Tibial nerve (tissue), 4 donors: ENCODE results near the gene CPN1. TPM values are rescaled to one million over a fixed set of nuclear protein-coding genes. Genes with fewer than 3 reads are reported as not detected.

Experiments
- DNase-seq, 2 donors: peaks; one replicate each; pipeline ENCODE4 v3.0.0-alpha.2; 2019; ENCODE audit warnings: low spot score in 2 of 2
- H3K27ac ChIP-seq, 4 donors: fragments of 200-600 bp; sonication (generic) in 3 of 4; one replicate each; pipeline ENCODE4 v1.5.1; 2017 to 2019; ENCODE audit warnings: mild to moderate bottlenecking in 1 of 4
- H3K27me3 ChIP-seq, 2 donors: fragments of 200-600 bp; sonication (generic) in 1 of 2; one replicate each; pipeline versions ENCODE4 v1.5.1 to v1.6.0; 2017 to 2019
- H3K36me3 ChIP-seq, 3 donors: fragments of 200-600 bp; sonication (generic); one replicate each; pipeline ENCODE4 v1.5.1; 2018 to 2019
- H3K4me1 ChIP-seq, 4 donors: fragments of 200-600 bp; sonication (generic) in 3 of 4; one replicate each; pipeline ENCODE4 v1.5.1; 2017 to 2019
- H3K4me3 ChIP-seq, 4 donors: fragments of 200-600 bp; sonication (generic) in 3 of 4; one replicate each; pipeline ENCODE4 v1.5.1; 2017 to 2019; ENCODE audit warnings: mild to moderate bottlenecking in 1 of 4, moderate library complexity in 1 of 4
- H3K9me3 ChIP-seq, 4 donors: fragments of 200-600 bp; sonication (generic) in 3 of 4; one replicate each; pipeline ENCODE4 v1.5.1; 2017 to 2019
- EP300 ChIP-seq, 2 donors: sonication (generic); formaldehyde crosslinking; IDR thresholded peaks; one replicate each; pipeline ENCODE4 v1.6.1; 2017; ENCODE audit warnings: antibody characterized with exemption in 2 of 2, mild to moderate bottlenecking in 1 of 2
- POLR2A ChIP-seq, 2 donors: fragments of 450-650 bp; IDR thresholded peaks; one replicate each; pipeline ENCODE4 v1.6.1; 2017; ENCODE audit warnings: antibody characterized with exemption in 2 of 2, mild to moderate bottlenecking in 2 of 2, moderate library complexity in 2 of 2
- WGBS, 2 donors: methylation state at CpG; one replicate each; pipeline ENCODE4 v1.1.5; 2018; 5-methylcytosine and 5-hydroxymethylcytosine counted together
- total RNA-seq, 4 donors: library from RNA; depleted of rRNA; stranded (reverse); fragments of >200 nt; gene quantifications; one replicate each; pipeline ENCODE4 v1.1.0, GENCODE V29; 2016
- TF ChIP-seq, protein P1 (sequence below), 5 experiments: fragments of 200-600 bp in 3 of 5; fragments of 450-650 bp in 2 of 5; sonication (generic) in 3 of 5; IDR thresholded peaks; one replicate each; pipeline ENCODE4 v1.5.1; 2016 to 2019; ENCODE audit warnings: antibody characterized with exemption in 5 of 5, mild to moderate bottlenecking in 3 of 5, moderate library complexity in 2 of 5

The CPN1 gene
- total RNA-seq, 4 donors from 2014 or later, result not detected

DNA sequence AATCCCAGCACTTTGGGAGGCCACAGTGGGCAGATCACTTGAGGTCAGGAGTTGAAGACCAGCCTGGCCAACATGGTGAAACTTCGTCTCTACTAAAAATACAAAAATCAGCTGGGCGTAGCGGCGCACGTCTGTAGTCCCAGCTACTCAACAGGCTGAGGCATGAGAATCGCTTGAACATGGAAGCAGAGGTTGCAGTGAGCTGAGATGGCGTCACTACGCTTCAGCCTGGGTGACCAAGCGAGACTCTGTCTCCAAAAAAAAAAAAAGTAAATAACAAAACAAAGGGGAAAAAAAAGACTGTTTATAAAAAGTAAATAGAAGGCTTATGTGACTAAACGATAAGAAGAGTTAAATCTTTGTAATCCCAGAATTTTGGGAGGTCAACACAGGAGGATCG lies 56.9 kb downstream of the CPN1 start:
- 86 to 89% methylated on average over 11 of the region's 11 CpGs for WGBS, 2 donors
- Histone ChIP-seq H3K9me3 (peaks cover 0 to 26% (median 2%) of the 10 kb centered on the region in 4 donors), H3K36me3 (no peaks in the 10 kb centered on the region), H3K4me1 (no peaks in the 10 kb centered on the region), H3K4me3 (no peak overlapping the region), H3K27ac (no peak overlapping the region), H3K27me3 (no peaks in the 10 kb centered on the region)
- TF ChIP-seq POLR2A (IDR thresholded peaks at IDR 0.05), result no peak
- TF ChIP-seq, protein P1, sequence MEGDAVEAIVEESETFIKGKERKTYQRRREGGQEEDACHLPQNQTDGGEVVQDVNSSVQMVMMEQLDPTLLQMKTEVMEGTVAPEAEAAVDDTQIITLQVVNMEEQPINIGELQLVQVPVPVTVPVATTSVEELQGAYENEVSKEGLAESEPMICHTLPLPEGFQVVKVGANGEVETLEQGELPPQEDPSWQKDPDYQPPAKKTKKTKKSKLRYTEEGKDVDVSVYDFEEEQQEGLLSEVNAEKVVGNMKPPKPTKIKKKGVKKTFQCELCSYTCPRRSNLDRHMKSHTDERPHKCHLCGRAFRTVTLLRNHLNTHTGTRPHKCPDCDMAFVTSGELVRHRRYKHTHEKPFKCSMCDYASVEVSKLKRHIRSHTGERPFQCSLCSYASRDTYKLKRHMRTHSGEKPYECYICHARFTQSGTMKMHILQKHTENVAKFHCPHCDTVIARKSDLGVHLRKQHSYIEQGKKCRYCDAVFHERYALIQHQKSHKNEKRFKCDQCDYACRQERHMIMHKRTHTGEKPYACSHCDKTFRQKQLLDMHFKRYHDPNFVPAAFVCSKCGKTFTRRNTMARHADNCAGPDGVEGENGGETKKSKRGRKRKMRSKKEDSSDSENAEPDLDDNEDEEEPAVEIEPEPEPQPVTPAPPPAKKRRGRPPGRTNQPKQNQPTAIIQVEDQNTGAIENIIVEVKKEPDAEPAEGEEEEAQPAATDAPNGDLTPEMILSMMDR (IDR thresholded peaks at IDR 0.05), result no peak
- no peak for TF ChIP-seq EP300 (IDR thresholded peaks at IDR 0.05)
- DNase-seq, result no peak

DNA sequence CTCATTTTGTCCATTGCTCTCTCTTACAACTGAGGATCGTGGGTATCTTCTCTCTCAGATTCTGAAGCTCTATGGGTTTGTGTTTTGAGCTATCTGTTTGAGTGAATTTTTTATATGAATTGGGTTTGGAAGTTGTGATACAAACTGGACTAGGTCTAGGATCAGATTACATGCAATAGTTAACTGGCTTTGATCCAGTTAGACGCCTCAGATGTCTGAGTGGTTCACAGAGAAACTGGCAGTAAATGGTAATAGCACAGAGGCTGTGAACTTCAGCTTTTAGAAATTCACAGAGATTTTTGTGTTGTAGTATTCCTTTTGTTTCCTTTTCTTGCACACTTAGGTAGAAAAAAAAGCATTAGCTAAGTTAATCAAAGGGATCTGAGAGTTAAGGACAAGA lies 59.3 kb downstream of the CPN1 start:
- no peak overlapping the region for H3K27ac ChIP-seq
- H3K4me1 ChIP-seq, result no peaks in the 10 kb centered on the region
- 49 to 60% methylated on average over 2 of the region's 2 CpGs for WGBS, 2 donors
- TF ChIP-seq POLR2A (IDR thresholded peaks at IDR 0.05), result no peak
- TF ChIP-seq EP300 (IDR thresholded peaks at IDR 0.05), result no peak
- TF ChIP-seq, protein P1 (IDR thresholded peaks at IDR 0.05), result no peak
- no peaks in the 10 kb centered on the region for H3K27me3 ChIP-seq
- DNase-seq, result no peak
- H3K9me3 ChIP-seq, result peaks cover 0 to 15% (median 1%) of the 10 kb centered on the region in 4 donors
- H3K4me3 ChIP-seq, result no peak overlapping the region
- no peaks in the 10 kb centered on the region for H3K36me3 ChIP-seq

DNA sequence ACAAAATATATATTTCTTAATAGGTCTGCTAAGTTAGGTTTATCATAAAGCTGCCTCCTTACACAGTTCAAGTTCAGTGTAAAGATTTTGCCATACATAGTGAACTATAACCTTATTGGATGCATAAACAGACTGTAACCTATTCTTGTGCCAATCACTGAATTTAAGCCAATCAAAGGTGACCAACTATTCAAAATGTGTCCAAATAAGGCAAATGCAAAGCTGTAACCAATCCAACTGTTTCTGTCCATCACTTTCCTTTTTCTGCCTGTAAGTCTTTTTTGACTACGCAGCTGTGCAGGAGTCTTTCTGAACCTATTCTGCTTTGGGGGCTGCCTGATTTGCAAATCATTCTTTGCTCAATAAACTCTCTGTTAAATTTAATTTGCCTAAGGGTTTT lies 60.3 kb downstream of the CPN1 start:
- Histone ChIP-seq H3K36me3 (no peaks in the 10 kb centered on the region), H3K27me3 (no peaks in the 10 kb centered on the region), H3K4me3 (no peak overlapping the region), H3K27ac (no peak overlapping the region), H3K9me3 (peaks cover 0 to 4% (median 0%) of the 10 kb centered on the region in 4 donors), H3K4me1 (no peaks in the 10 kb centered on the region)
- WGBS, 2 donors, result 66 to 79% methylated on average over 1 of the region's 1 CpG
- TF ChIP-seq POLR2A (IDR thresholded peaks at IDR 0.05) (no peak), EP300 (IDR thresholded peaks at IDR 0.05) (no peak)
- TF ChIP-seq, protein P1 (IDR thresholded peaks at IDR 0.05), result no peak
- DNase-seq, result no peak

DNA sequence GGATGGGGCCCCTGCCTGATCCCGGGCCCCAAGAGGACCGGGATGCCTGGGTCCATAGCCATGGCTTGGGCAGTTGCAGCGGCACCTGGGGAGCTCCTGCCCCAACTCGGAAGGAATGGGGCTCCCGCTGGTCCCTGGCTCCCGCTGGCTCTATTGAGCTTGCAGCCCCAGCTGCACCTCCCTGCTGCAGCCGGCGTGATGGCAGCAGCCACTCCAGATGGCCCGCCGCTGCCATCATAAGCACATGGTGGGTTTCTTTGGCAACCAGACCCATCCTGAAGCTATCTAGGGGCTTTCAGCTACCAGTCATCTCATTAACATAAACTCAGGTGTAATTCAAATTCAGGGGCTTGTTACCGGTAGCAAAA lies 60.8 kb downstream of the CPN1 start:
- Histone ChIP-seq H3K4me3 (no peak overlapping the region), H3K4me1 (no peaks in the 10 kb centered on the region), H3K27ac (no peak overlapping the region), H3K36me3 (no peaks in the 10 kb centered on the region), H3K9me3 (no peaks in the 10 kb centered on the region), H3K27me3 (no peaks in the 10 kb centered on the region)
- TF ChIP-seq POLR2A (IDR thresholded peaks at IDR 0.05), result no peak
- TF ChIP-seq, protein P1 (IDR thresholded peaks at IDR 0.05), result no peak
- TF ChIP-seq EP300 (IDR thresholded peaks at IDR 0.05), result no peak
- no peak for DNase-seq
- 70 to 74% methylated on average over 11 of the region's 11 CpGs for WGBS, 2 donors

DNA sequence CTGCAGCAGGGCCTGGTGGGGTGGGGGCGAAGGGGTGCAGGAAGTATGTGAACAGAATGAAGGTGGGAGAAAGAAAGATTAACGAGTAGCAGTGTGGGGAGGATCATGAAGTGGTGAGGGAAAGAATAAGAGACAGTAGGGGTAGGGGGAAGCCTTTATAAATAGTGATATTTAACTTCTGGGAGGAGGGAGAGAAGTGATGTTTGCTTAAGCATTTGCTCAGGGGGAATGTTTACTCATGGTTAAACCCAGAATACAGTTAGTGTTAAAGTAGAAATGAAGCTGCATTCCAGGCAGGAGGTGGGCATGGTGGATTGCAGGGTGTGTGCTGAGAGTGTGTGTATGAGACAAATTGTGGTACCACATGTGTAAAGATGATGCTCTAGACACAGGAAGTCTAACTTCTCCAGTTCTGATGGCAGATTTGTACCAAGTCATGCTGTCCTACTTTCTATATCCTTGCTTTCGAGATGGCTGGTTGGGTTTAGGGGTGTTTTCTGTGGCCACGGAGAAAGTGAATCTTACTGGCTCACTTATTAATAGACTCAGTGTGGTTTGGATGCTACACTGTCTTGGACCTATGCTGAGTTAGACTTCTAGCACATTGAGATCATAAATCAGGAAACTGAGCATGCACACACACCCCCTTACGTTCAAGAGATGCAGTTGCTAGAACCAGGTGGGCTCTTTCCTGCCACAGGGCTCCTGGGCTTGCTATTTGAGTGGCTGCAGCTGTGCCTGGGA lies 61.4 kb downstream of the CPN1 start:
- H3K4me3 ChIP-seq, result no peak overlapping the region
- no peak for DNase-seq
- H3K36me3 ChIP-seq, result no peaks in the 10 kb centered on the region
- H3K9me3 ChIP-seq, result no peaks in the 10 kb centered on the region
- TF ChIP-seq, protein P1 (IDR thresholded peaks at IDR 0.05), result no peak
- TF ChIP-seq POLR2A (IDR thresholded peaks at IDR 0.05) (no peak), EP300 (IDR thresholded peaks at IDR 0.05) (no peak)
- no peaks in the 10 kb centered on the region for H3K4me1 ChIP-seq
- no peaks in the 10 kb centered on the region for H3K27me3 ChIP-seq
- WGBS, 2 donors, result 53 to 67% methylated on average over 5 of the region's 5 CpGs
- H3K27ac ChIP-seq, result no peak overlapping the region
